ENCODE measurements around the gene LCN6. TPM values are rescaled to one million over a fixed set of nuclear protein-coding genes. Genes with fewer than 3 reads are reported as not detected.

LCN6 gene
- total RNA-seq, 1 donor from 2014 or later: not detected

GRCh38 chr9:136753371-136754058, 5.2 kb upstream of the LCN6 start:
- peaks cover 13% of the 10 kb centered on the region for H3K27me3 Mint-ChIP-seq (ENCODE audit: low read depth)
- peaks cover 6% of the 10 kb centered on the region for H3K9me3 Mint-ChIP-seq
- H3K4me3 Mint-ChIP-seq: no peak overlapping the region
- H3K36me3 Mint-ChIP-seq (ENCODE audit: low read depth): no peaks in the 10 kb centered on the region
- no peaks in the 10 kb centered on the region for H3K4me1 Mint-ChIP-seq
- no peak overlapping the region for H3K27ac Mint-ChIP-seq (ENCODE audit: unreplicated experiment)
- DNase-seq (ENCODE audit: low read depth, low spot score): no peak
- TF ChIP-seq, protein P1, sequence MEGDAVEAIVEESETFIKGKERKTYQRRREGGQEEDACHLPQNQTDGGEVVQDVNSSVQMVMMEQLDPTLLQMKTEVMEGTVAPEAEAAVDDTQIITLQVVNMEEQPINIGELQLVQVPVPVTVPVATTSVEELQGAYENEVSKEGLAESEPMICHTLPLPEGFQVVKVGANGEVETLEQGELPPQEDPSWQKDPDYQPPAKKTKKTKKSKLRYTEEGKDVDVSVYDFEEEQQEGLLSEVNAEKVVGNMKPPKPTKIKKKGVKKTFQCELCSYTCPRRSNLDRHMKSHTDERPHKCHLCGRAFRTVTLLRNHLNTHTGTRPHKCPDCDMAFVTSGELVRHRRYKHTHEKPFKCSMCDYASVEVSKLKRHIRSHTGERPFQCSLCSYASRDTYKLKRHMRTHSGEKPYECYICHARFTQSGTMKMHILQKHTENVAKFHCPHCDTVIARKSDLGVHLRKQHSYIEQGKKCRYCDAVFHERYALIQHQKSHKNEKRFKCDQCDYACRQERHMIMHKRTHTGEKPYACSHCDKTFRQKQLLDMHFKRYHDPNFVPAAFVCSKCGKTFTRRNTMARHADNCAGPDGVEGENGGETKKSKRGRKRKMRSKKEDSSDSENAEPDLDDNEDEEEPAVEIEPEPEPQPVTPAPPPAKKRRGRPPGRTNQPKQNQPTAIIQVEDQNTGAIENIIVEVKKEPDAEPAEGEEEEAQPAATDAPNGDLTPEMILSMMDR (conservative IDR thresholded peaks at IDR 0.05): no peak

- H3K9me3 Mint-ChIP-seq: peaks cover 6% of the 10 kb centered on the region
- no peak for DNase-seq (ENCODE audit: low read depth, low spot score)
- no peak overlapping the region for H3K27ac Mint-ChIP-seq (ENCODE audit: unreplicated experiment)
- no peaks in the 10 kb centered on the region for H3K36me3 Mint-ChIP-seq (ENCODE audit: low read depth)
- H3K27me3 Mint-ChIP-seq (ENCODE audit: low read depth): peaks cover 13% of the 10 kb centered on the region
- no peaks in the 10 kb centered on the region for H3K4me1 Mint-ChIP-seq
- no peak overlapping the region for H3K4me3 Mint-ChIP-seq
- TF ChIP-seq, protein P1 (conservative IDR thresholded peaks at IDR 0.05): no peak
These were observed 3.5 kb upstream of the LCN6 start for GRCh38 chr9:136751814-136752213.

GRCh38 chr9:136751244-136751643, 2.9 kb upstream of the LCN6 start:
- H3K36me3 Mint-ChIP-seq (ENCODE audit: low read depth): no peaks in the 10 kb centered on the region
- DNase-seq (ENCODE audit: low read depth, low spot score): no peak
- peaks cover 6% of the 10 kb centered on the region for H3K9me3 Mint-ChIP-seq
- H3K27ac Mint-ChIP-seq (ENCODE audit: unreplicated experiment): no peak overlapping the region
- TF ChIP-seq, protein P1 (conservative IDR thresholded peaks at IDR 0.05): no peak
- no peaks in the 10 kb centered on the region for H3K4me1 Mint-ChIP-seq
- H3K4me3 Mint-ChIP-seq: no peak overlapping the region
- H3K27me3 Mint-ChIP-seq (ENCODE audit: low read depth): peaks cover 13% of the 10 kb centered on the region

GRCh38 chr9:136750526-136750925, 2.2 kb upstream of the LCN6 start:
- Mint-ChIP-seq H3K9me3 (peaks cover 6% of the 10 kb centered on the region), H3K4me1 (no peaks in the 10 kb centered on the region)

GRCh38 chr9:136748666-136749611, 614 bp upstream of the LCN6 start:
- Mint-ChIP-seq H3K4me3 (no peak overlapping the region), H3K27ac (ENCODE audit: unreplicated experiment) (no peak overlapping the region), H3K27me3 (ENCODE audit: low read depth) (peaks cover 13% of the 10 kb centered on the region), H3K36me3 (ENCODE audit: low read depth) (no peaks in the 10 kb centered on the region), H3K4me1 (no peaks in the 10 kb centered on the region), H3K9me3 (peaks cover 6% of the 10 kb centered on the region)
- no peak for DNase-seq (ENCODE audit: low read depth, low spot score)
- TF ChIP-seq, protein P1 (conservative IDR thresholded peaks at IDR 0.05): no peak

More at GRCh38 chr9:136750526-136750925, 2.2 kb upstream of the LCN6 start:
- no peak for DNase-seq (ENCODE audit: low read depth, low spot score)
- TF ChIP-seq, protein P1 (conservative IDR thresholded peaks at IDR 0.05): no peak
- Mint-ChIP-seq H3K4me3 (no peak overlapping the region), H3K36me3 (ENCODE audit: low read depth) (no peaks in the 10 kb centered on the region), H3K27ac (ENCODE audit: unreplicated experiment) (no peak overlapping the region), H3K27me3 (ENCODE audit: low read depth) (peaks cover 13% of the 10 kb centered on the region)

Measured in neural crest cell (in vitro differentiated cells).